Fibroblast of skin of back (primary cell): ENCODE data around the gene UBE2D3.
A peak's percentile ranks its signal among the peaks of the same experiment; 100 is the strongest.

ENCODE experiments used
- DNase-seq: peaks from one replicate; pipeline ENCODE4 v3.0.0-alpha.2; 2013

UBE2D3 gene

DNA sequence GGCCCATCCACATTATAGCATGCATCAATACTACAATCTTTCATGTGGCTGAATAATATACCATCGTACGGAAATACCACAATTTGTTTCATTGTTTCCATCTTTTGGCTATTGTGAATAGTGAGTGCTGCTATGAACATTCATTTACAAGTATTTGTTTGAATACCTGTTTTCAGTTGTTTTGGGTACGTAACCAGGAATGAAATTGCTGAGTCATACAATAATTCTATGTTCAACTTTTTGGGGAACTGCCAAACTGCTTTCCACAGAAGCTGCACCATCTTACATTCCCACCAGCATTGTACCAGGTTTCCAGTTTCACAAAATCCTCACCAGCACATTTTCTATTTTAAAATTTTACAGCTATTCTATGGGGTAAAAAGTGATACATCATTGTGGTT, 38.0 kb downstream of the UBE2D3 start:
- peak; percentile 54 for DNase-seq

GRCh38 chr4:102787944-102788343, 39.4 kb downstream of the UBE2D3 start:
- DNase-seq, result no peak

DNA sequence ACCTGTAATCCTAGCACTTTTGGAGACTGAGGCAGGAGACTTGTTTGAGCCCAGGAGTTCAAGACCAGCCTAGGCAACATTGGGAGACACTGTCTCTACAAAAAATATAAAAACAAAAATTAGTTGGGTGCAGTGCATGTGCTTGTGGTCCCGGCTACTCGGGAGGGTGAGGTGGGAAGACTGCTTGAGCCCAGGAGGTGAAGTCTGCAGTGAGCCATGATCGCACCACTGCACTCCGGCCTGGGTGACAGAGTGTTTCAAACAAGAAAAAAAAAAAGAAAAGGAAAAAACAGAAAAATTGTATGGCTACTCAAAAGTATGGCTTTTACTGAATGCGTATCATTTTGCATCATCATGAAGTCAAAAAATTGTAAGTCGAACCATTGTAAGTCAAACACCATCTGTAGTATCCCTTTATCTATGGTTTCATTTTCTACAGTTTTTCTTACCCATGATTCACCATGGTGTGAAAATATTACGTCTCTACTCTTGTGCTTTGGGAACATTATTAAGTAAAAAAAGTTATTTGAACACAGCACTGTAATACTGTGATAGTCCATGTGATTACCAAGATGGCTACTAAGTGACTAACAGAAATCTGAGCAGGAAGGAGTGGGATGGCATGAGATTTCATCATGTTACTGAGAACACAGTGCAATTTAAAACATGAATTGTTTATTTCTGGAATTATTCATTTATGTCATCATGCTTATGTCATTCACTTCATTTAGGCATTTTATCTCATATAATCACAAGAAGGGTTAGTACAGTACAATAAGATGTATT, 40.1 kb downstream of the UBE2D3 start:
- peak; percentile 66 for DNase-seq

DNA sequence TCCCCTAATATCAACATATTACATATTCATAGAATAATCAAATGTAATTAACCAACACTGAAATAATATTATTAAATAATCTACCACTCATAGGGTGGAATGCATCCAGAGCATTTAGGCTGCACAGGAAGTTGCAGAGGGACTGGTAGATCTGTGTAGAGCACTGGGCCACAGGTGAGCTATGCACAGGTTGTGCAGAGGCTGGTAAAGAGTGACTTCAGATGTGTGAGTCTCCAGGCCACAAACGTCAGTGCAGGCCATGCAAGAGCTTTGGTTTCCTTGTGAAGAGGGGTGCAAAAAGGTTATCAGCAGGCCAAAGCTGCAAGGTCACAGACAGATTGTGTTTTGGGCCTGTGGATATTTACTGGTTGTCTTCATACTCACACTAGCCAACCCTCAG, 41.1 kb downstream of the UBE2D3 start:
- no peak for DNase-seq

DNA sequence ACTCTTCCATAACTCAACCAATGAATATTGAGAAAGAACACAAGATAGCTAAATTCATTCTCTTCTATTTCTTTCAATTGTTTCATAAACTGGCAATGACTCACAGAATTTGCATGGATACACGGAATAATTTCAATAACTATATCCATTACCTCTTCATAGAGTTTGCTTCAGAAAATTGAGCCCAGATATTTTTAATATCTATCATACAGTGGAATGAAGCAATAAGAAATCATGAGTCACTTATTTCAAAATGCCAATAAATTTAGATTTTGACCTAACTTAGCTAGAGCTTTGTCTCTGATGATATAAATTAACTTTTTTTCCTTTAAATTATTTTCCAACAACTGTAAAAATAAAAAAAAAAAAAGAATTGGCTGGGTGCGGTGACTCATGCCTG, 44.3 kb downstream of the UBE2D3 start:
- DNase-seq, result no peak

DNA sequence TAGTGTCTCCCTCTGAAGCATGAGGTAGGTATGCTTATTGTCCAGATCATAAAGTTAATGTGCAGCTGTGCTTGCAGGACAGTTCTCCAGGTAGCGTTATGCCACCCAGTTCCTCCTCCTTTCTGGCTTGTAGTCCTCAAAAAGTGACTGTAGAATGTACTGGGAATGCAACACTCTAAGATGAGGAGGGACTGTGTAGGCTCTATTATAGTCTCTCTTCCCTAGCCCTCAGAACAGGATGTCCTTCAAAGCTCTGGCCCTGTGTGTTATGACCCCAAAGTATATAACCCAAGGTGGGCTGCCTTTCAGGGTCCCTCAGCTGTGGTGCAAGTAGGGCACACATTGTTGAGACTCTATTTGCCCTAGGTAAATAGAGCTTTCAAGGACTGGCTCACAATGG, 45.8 kb downstream of the UBE2D3 start:
- no peak for DNase-seq

DNA sequence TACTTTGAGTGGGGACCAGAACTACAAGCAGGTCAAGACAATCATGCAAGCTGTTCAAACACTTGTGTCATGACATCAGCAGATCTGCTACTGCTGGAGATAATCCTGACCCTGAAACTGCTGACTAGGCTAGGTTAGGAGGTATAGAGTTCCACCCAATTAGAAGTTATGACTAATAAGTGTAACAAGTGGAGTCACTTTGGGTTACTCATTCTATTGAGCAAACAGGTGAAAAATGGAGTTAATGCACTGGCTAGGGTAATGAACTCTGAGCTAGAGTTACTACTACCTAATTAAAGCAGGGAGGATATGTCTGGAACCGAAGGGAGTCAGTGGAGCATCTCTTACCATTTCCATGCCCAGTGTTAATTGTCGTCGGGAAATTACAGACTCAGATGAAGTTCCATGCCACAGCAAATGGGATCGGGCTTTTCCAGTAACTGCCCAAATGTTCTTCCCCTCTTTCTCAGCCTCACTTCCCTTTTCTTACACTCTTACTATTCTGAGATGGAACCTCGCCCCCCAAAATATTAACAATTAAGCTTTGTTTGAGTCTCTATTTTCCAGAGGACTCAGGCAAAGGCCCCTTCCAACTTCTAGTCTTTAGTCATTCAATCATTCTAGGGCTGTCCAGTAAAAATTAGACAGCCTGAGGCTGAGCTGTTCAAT, 46.7 kb downstream of the UBE2D3 start:
- DNase-seq, result no peak

GRCh38 chr4:102779204-102779603, 48.1 kb downstream of the UBE2D3 start:
- DNase-seq, result no peak

DNA sequence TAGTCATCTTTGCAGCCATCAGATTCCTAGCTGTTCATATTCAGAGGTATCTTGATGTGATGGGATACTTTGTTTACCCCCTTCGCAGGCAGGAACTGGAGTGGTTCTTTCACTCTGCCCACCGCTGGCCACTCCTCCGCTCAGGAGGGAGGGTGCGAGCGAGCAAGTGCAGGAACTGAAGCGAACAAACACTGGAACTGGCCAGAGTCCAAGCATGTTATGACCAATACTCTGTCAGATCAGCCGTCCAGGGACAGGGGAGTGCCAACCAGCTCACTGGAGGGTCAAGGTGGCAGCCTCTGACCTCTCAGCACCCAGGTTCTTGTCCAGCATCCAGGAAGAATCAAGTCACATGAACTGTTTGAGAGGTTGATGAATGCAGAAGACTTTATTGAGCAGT, 48.6 kb downstream of the UBE2D3 start:
- no peak for DNase-seq

DNA sequence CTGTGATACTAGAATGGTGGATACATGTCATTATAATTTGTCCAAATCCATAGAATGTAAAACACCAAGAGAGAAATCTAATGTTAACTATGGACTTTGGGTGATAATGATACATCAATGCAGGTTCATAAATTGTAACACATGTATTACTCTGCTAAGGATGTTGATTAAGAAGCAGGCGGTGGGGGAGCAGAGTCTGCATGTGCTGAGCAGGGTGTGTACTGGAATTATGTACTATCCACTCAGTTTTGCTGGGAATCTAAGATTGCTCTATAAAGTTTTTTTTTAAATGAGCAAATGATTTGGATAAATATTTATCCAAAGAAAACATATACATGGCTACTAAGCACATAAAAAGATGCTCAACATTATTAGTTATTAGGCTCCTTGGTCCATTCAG, 51.5 kb downstream of the UBE2D3 start:
- DNase-seq, result no peak

DNA sequence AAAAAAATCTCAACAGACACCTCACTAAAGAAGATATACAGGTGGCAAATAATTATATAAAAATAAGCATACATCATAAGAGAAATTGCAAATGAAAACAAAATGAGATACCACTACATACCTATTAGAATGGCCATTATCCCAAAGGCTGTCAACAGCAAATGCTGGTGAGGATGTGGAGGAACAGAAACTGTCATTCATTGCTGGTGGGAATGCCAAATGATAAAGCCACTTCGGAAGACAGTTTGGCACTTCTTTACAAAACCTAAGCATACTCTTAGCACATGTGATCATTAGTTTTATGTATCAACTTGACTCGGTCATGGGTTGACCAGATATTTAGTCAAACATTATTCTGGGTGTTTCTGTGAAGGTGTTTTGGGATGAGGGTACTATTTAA, 53.1 kb downstream of the UBE2D3 start:
- DNase-seq, result no peak

DNA sequence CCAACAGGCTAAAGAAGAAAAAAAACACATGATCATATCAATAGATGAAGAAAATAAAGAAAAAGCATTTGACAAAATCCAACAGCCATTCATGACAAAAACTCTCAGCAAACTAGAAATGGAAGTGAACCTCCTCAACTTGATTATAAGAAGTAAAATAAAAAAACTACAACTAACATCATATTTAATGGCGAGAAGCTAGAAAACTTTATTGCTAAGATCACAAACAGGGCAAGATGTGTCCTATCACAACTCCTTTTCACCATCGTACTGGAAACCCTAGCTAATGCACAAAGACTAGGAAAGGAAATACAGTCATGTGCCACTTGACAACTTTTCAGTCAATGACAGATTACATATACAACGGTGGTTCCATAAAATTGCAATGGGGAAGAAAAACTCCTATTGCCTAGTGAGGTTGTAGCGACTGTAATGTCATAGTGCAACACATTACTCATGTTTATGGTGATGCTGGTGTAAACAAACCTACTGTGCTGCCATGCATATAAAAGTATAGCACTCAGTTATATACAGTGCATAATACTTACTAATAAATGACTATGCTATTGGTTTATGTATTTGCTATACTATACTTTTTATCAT, 54.5 kb downstream of the UBE2D3 start:
- no peak for DNase-seq

DNA sequence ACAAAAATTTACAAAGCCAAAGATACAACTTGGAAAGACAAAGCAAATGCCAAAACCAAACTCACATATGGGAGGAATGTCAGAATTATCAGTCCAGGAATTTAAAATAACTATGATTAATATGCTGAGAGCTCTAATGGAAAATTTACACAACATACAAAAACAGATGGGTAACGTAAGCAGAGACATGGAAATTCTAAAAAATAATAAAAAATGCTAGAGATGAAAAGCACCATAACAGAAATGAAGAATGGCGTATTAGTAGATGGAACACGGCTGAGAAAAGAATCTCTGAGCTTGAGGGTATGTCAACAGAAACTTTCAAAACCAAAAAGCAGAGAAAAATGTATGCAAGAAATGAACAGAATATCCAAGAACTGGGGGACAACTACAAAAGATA, 62.5 kb downstream of the UBE2D3 start:
- DNase-seq, result peak; percentile 24

GRCh38 chr4:102761906-102762305, 65.4 kb downstream of the UBE2D3 start:
- no peak for DNase-seq

DNA sequence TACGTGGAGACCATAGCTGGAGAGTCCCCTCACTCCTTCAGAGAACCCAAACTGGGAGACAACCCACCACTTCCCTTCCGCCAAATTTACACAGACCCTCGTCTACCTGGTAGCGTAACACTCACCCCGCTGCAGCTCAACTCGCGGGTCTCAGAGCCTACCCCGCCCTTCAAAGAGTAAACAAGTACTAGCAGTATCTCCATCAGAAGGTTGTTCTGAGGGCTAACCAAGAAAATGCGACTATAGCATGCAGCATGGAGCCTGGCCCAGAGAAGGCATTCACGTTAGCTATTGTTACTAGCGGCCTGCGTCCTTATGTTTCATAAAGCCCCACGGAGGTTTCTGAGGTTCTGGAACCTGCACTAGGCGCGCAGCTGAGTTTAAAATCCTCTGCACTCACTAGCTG, 66.1 kb downstream of the UBE2D3 start:
- no peak for DNase-seq

DNA sequence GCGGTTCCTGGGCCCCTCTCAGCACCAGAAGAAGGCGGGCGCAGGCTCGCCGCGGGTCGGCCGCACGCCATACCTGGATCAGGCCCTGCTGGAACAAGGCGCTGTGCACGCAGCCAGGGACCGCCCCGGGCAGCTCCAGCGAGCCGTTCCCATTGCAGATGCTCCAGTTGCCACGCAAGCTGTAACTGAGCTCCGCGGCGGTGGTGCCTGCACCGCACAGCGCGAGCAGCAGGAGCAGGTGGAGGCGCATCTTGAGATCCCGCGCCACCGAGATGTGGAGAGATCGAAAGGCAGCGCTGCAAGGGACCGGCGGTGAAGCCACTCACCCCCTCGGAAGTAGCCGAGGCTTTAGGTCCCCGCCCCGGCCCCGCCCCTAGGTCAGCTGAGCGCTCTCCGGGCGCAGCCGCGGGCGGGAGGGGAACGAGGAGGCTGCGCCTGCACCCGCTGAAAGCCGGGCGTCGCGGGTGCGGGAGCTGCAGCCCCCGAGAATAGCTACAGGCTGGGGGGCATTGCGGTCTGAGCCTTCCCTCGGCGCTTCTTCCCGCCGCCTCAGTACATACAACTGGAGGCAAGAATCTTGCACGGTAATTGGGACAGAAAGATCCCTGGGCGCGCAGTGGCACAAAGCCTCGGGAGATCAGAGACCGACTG, 66.6 kb downstream of the UBE2D3 start, which contains the start of gene MANBA:
TSS of gene MANBA (minus strand) at position 324 of the 651 bp plus-strand sequence. CDS start at position 250, 74 bp downstream.
- DNase-seq, result peak; percentile 78

DNA sequence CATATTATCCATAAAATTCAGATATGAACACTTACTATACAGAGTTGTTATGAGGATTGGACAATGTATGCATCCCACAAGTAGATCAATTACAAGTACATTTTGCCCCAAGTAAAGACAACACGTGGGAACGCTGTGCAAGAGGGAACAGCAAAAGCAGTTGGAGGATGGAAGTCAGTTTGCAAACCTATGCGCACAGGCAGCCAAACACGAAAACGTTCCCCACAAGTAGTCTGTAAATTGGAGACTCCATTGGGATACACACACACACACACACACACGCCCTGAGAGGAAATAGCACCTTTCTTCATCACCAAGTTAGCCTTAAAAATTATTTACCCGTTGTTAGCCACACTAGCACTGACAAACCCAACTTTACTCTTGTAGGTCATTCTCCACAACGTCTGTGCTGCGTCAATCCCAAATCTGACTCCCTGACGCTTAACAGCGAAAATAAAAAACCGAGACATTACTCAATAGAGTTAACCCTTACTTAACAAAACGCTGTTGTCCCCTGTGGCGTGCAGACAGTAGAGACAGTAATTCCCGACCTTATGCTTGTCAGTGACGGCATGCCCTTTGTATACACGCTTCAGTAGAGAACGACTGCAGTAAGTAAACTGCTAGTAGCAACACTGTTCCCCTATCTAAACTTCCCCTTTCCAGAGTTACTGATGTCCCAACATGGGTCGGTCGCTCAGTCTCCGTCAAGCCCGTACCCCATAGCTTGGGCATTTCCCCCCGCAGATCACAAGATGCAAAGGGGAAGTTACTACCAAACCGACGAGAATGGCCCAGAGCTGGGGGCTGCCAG, 67.3 kb downstream of the UBE2D3 start:
- DNase-seq, result peak; percentile 34

DNA sequence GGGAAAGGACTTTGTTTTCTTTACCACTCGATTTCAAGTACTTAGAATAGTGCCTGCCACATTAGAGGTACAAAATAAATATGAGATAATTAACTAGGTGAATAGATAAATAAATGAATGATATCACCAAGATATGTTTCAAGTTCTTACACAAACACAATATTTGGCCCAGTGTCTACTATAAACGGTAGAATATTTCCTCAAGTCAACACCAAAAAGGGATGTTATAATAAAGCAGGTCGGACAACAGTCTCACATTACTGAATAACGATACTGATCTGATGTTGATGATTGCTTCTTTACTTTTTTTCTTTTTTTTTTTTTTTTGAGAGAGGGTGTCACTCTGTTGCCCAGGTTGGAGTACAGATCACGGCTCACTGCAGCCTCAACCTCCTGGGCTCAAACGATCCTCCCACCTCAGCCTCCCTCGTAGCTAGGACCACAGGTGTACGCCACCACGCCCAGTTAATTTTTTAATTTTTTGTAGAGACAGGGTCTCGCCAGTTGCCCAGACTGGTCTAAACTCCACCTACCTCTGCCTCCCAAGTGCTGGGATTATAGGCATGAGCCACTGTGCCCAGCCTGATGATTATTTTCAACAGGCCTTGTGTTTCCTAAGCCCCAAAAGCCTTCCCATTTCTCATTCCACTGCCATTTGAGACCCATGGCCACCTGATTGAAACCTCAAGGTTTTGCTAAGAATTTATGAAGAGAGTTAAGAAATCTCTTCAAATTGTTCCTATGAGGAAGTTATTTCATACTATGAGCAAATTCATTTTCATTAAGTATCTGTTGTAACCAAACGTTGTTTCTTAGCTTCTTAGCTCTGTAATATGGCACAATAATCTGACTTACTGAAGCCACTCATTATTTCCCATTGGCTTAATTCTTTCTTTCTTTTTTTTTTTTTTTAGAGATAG, 68.8 kb downstream of the UBE2D3 start:
- DNase-seq, result no peak

- DNase-seq, result no peak
Measured at GRCh38 chr4:102757681-102758080, 69.7 kb downstream of the UBE2D3 start.

DNA sequence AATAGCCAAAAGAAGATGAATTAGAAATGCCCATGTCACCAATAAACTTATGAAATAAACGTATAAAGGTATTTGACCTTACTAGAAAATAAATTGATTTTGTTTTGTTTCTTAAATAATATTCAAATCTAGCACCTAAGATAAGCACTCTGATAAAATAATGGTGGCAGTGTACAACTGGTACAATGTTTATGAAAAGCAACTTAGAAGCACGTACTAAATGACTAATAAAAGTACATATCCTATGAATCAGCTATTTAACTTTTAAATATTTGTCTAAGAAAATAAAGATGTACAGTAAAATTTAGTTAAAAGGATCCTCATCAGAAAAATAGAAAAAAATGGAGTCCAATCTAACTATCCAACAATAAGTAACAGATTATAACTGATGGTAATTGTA, 73.3 kb downstream of the UBE2D3 start:
- DNase-seq, result peak; percentile 4

DNA sequence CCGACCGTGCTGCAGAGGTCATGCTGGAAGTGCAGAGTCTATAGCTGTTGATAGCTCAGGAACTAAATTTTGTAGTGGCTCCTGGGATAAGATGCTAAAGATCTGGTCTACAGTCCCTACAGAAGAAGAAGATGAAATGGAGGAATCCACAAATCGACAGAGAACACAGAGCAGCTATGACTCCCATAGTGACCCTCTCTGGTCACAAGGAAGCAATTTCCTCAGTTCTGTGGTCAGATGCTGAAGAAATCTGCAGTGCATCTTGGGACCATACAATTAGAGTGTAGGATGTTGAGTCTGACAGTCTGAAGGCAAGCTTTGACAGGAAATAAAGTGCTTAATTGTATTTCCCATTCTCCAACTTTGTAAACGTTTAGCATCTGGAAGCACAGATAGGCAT, 75.4 kb downstream of the UBE2D3 start:
- no peak for DNase-seq
